Stomach smooth muscle (tissue), 2 donors: Measurements from ENCODE around the gene ARHGAP22.
A peak's percentile ranks its signal among the peaks of the same experiment; 100 is the strongest.

Source experiments
- H3K27ac ChIP-seq: one replicate; pipeline ENCODE4 v1.7.0; 2013; ENCODE audit warnings: mild to moderate bottlenecking, low read length, inconsistent platforms
- H3K27me3 ChIP-seq, 2 donors: one replicate each; pipeline ENCODE4 v1.7.0; 2013; ENCODE audit warnings: low read length in 2 of 2; ENCODE audit not compliant: insufficient read depth in 2 of 2, control insufficient read depth in 1 of 2
- H3K36me3 ChIP-seq, 2 donors: one replicate each; pipeline ENCODE4 v1.7.0; 2013; ENCODE audit warnings: low read length in 2 of 2; ENCODE audit not compliant: control insufficient read depth in 2 of 2, insufficient read depth in 2 of 2
- H3K4me1 ChIP-seq: one replicate; pipeline ENCODE4 v1.7.0; 2013; ENCODE audit warnings: low read length; ENCODE audit not compliant: control insufficient read depth, insufficient read depth
- H3K4me3 ChIP-seq, 2 donors: one replicate each; pipeline ENCODE4 v1.7.0; 2013; ENCODE audit warnings: low read length in 2 of 2
- H3K9ac ChIP-seq, 2 donors: one replicate each; pipeline ENCODE4 v1.7.0; 2013; ENCODE audit warnings: low read length in 2 of 2, mild to moderate bottlenecking in 1 of 2
- H3K9me3 ChIP-seq, 2 donors: one replicate each; pipeline ENCODE4 v1.7.0; 2013; ENCODE audit warnings: low read length in 2 of 2; ENCODE audit not compliant: control insufficient read depth in 2 of 2
- donor health status: healthy.
- donor health status: Pancreatic carcinoma.

ARHGAP22 gene

GRCh38 chr10:48605786-48606529, 1.1 kb upstream of the ARHGAP22 start:
- Histone ChIP-seq H3K4me3 (no peak overlapping the region), H3K36me3 (no peaks in the 10 kb centered on the region), H3K9me3 (no peaks in the 10 kb centered on the region), H3K9ac (no peak overlapping the region), H3K27me3 (peaks cover 16% of the 10 kb centered on the region in 2 donors), H3K4me1 (peaks cover 25% of the 10 kb centered on the region), H3K27ac (no peak overlapping the region)

GRCh38 chr10:48604039-48604990, 558 bp downstream of the ARHGAP22 start:
- peaks cover 28% of the 10 kb centered on the region for H3K4me1 ChIP-seq
- H3K4me3 ChIP-seq = peak overlapping the region; percentile 27 to 71
- H3K27ac ChIP-seq = no peak overlapping the region
- H3K9ac ChIP-seq = no peak overlapping the region
- H3K27me3 ChIP-seq = peaks cover 13 to 16% of the 10 kb centered on the region in 2 donors
- no peaks in the 10 kb centered on the region for H3K36me3 ChIP-seq
- H3K9me3 ChIP-seq = no peaks in the 10 kb centered on the region

- Histone ChIP-seq H3K27ac (no peak overlapping the region), H3K4me1 (peaks cover 28% of the 10 kb centered on the region), H3K9me3 (no peaks in the 10 kb centered on the region)
Observed at GRCh38 chr10:48603421-48604038, 1.3 kb downstream of the ARHGAP22 start.

GRCh38 chr10:48602401-48603135, 2.3 kb downstream of the ARHGAP22 start:
- Histone ChIP-seq H3K9ac (no peak overlapping the region), H3K27ac (no peak overlapping the region), H3K4me1 (peaks cover 24% of the 10 kb centered on the region), H3K9me3 (no peaks in the 10 kb centered on the region), H3K36me3 (no peaks in the 10 kb centered on the region), H3K4me3 (no peak overlapping the region), H3K27me3 (peaks cover 13 to 16% of the 10 kb centered on the region in 2 donors)

More at GRCh38 chr10:48603421-48604038, 1.3 kb downstream of the ARHGAP22 start:
- Histone ChIP-seq H3K4me3 (peak overlapping the region in 1 of 2 donors; percentile 71), H3K27me3 (peaks cover 13 to 16% of the 10 kb centered on the region in 2 donors), H3K9ac (no peak overlapping the region), H3K36me3 (no peaks in the 10 kb centered on the region)

GRCh38 chr10:48601789-48602188, 3.1 kb downstream of the ARHGAP22 start:
- no peak overlapping the region for H3K27ac ChIP-seq
- H3K4me1 ChIP-seq = peaks cover 23% of the 10 kb centered on the region
- H3K9me3 ChIP-seq = no peaks in the 10 kb centered on the region
- H3K9ac ChIP-seq = no peak overlapping the region
- H3K27me3 ChIP-seq = peaks cover 11 to 16% of the 10 kb centered on the region in 2 donors
- no peak overlapping the region for H3K4me3 ChIP-seq
- no peaks in the 10 kb centered on the region for H3K36me3 ChIP-seq

GRCh38 chr10:48600645-48601505, 4.0 kb downstream of the ARHGAP22 start:
- Histone ChIP-seq H3K36me3 (no peaks in the 10 kb centered on the region), H3K9ac (no peak overlapping the region), H3K9me3 (no peaks in the 10 kb centered on the region), H3K27ac (no peak overlapping the region), H3K4me1 (peaks cover 23% of the 10 kb centered on the region), H3K4me3 (no peak overlapping the region), H3K27me3 (peaks cover 9 to 16% of the 10 kb centered on the region in 2 donors)

- no peak overlapping the region for H3K27ac ChIP-seq
- no peak overlapping the region for H3K9ac ChIP-seq
- H3K36me3 ChIP-seq = no peaks in the 10 kb centered on the region
- no peak overlapping the region for H3K4me3 ChIP-seq
- peaks cover 17% of the 10 kb centered on the region for H3K4me1 ChIP-seq
- peaks cover 9 to 12% of the 10 kb centered on the region in 2 donors for H3K27me3 ChIP-seq
- H3K9me3 ChIP-seq = no peaks in the 10 kb centered on the region
Observed at GRCh38 chr10:48599830-48600134, 5.1 kb downstream of the ARHGAP22 start.

GRCh38 chr10:48598936-48599829, 5.7 kb downstream of the ARHGAP22 start:
- no peak overlapping the region for H3K4me3 ChIP-seq
- H3K9me3 ChIP-seq = no peaks in the 10 kb centered on the region
- no peak overlapping the region for H3K27ac ChIP-seq
- H3K27me3 ChIP-seq = peaks cover 3 to 7% of the 10 kb centered on the region in 2 donors
- H3K9ac ChIP-seq = no peak overlapping the region
- peaks cover 12% of the 10 kb centered on the region for H3K4me1 ChIP-seq
- H3K36me3 ChIP-seq = no peaks in the 10 kb centered on the region
